Measurements from ENCODE around the gene ROCK2. TPM values are rescaled to one million over a fixed set of nuclear protein-coding genes. Genes with fewer than 3 reads are reported as not detected.

The ROCK2 gene
- total RNA-seq, 4 donors from 2014 or later: 18.0 to 34.8 (median 23.2) TPM

- intact Hi-C loops (cut with DNase I; ENCODE audit: low total_unique reads): loop anchor here (5.0 kb wide), 1 partner anchor 321 kb away; no protein-coding TSS in a partner anchor
- DNase-seq (ENCODE audit: low spot score in 2 of 2): no peak
- TF ChIP-seq POLR2A (IDR thresholded peaks at IDR 0.05): no peak
- no peak for TF ChIP-seq CTCF (IDR thresholded peaks at IDR 0.05)
- no peak overlapping the region for H3K4me3 ChIP-seq (ENCODE audit: low read depth, poor library complexity, severe bottlenecking)
- WGBS, 2 donors: 82 to 89% methylated on average over 20 of the region's 20 CpGs
These were observed 213.1 kb downstream of the ROCK2 start for GRCh38 chr2:11131166-11131920.

Other genes with a start within 250 kb of the ROCK2 start
- 10 to 100 TPM; 12.7 to 37.4 (median 22.0) TPM for gene SLC66A3, start 189.2 kb downstream of the ROCK2 start, total RNA-seq
- 10 to 100 TPM; 10.1 to 18.2 (median 13.4) TPM for gene E2F6, start 121.5 kb upstream of the ROCK2 start, total RNA-seq
- gene GREB1, start 189.4 kb upstream of the ROCK2 start, total RNA-seq: 10 to 100 TPM in 1 of 4 donors, 1 to 10 TPM in 3; 2.4 to 12.2 (median 4.0) TPM